ENCODE data around the gene NCKAP5. TPM values are rescaled to one million over a fixed set of nuclear protein-coding genes. Genes with fewer than 3 reads are reported as not detected.

Gene NCKAP5
- total and polyA plus RNA-seq, 9 of the 15 experiments (the other 6 are each of a cell fraction or from before 2014, with no cell fraction given), result not detected

DNA sequence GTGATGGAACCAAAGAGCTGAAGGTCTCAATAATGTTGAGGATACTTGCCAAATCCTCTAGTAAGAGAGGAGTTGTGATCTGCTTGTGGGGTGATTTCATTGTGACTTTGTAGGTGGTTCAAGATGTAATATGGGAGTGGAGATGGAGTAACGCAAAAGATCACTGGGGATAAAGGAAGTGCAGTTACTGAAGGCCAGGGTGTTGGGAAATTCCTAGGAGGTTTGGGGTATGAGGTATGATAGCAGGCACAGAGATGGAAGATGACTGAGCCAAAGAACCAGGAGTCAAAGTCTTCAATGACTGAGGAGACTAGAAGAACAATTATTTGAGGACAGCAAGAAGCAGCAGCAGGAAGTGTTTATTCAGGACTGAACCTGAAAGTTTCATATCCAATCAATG, 222.6 kb downstream of the NCKAP5 start:
- no peak overlapping the region for H3K4me3 ChIP-seq
- 0% methylated on average over 1 of the region's 1 CpG for WGBS (ENCODE audit: insufficient coverage, low coverage, missing lambda C conversion rate)
- H4K20me1 ChIP-seq (replicated peaks; ENCODE audit: control insufficient read depth, insufficient read depth, low read length), result no peaks in the 10 kb centered on the region
- no peaks in the 10 kb centered on the region for H3K27me3 ChIP-seq (ENCODE audit: control insufficient read depth in 2 of 2, insufficient read depth in 2 of 2, low read length in 2 of 2)
- H3K27ac ChIP-seq (ENCODE audit: extremely low read depth, low read depth, low read length), result no peak overlapping the region
- TF ChIP-seq ZNF224 (CRISPR knock-in tag; IDR thresholded peaks at IDR 0.05), result no peak
- TF ChIP-seq, protein P1, sequence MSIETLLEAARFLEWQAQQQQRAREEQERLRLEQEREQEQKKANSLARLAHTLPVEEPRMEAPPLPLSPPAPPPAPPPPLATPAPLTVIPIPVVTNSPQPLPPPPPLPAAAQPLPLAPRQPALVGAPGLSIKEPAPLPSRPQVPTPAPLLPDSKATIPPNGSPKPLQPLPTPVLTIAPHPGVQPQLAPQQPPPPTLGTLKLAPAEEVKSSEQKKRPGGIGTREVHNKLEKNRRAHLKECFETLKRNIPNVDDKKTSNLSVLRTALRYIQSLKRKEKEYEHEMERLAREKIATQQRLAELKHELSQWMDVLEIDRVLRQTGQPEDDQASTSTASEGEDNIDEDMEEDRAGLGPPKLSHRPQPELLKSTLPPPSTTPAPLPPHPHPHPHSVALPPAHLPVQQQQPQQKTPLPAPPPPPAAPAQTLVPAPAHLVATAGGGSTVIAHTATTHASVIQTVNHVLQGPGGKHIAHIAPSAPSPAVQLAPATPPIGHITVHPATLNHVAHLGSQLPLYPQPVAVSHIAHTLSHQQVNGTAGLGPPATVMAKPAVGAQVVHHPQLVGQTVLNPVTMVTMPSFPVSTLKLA (conservative IDR thresholded peaks at IDR 0.05), result no peak
- no peak for TF ChIP-seq HINFP (tag; conservative IDR thresholded peaks at IDR 0.05; ENCODE audit: low read depth)
- no peak for TF ChIP-seq KAT2B (IDR thresholded peaks at IDR 0.05; ENCODE audit: low read depth, low read length)
- no peak for TF ChIP-seq PML (IDR thresholded peaks at IDR 0.05; ENCODE audit: low read length)
- no peak for TF ChIP-seq EP300 (IDR thresholded peaks at IDR 0.05; ENCODE audit: low read length)
- ATAC-seq (no peak), DNase-seq (ENCODE audit: extremely low read depth in 1 of 4, low spot score in 3 of 4) (no peak), FAIRE-seq (no peak)
- CTCF ChIA-PET (ENCODE audit: low intra/inter-chr PET ratio), result no interaction called here
- H3K79me2 ChIP-seq (ENCODE audit: control insufficient read depth, insufficient read depth, low read length), result no peaks in the 10 kb centered on the region
- intact Hi-C loops (cut with micrococcal nuclease), result no loop called here
- H3K36me3 ChIP-seq (ENCODE audit: control insufficient read depth, insufficient read depth, low read length), result no peaks in the 10 kb centered on the region
- no peak overlapping the region for H3K9ac ChIP-seq (ENCODE audit: insufficient read depth in 1 of 2, low read depth in 2 of 2, low read length in 2 of 2)
- BruUV-seq (replicated peaks), result no TSS peak
- H2AFZ ChIP-seq (ENCODE audit: low read depth, low read length), result no peak overlapping the region
- H3K4me2 ChIP-seq (ENCODE audit: insufficient read depth, low read length), result no peak overlapping the region
- H3K9me1 ChIP-seq (ENCODE audit: control insufficient read depth, insufficient read depth, low read length), result no peaks in the 10 kb centered on the region
- H3K4me1 ChIP-seq (replicated peaks in 1 of 2; ENCODE audit: control insufficient read depth in 2 of 2, insufficient read depth in 2 of 2, low read length in 2 of 2), result no peaks in the 10 kb centered on the region
- POLR2A ChIA-PET, result no interaction called here
- H3K9me3 ChIP-seq (replicated peaks; ENCODE audit: control insufficient read depth, insufficient read depth, low read depth, low read length), result no peaks in the 10 kb centered on the region
- in situ Hi-C loops (cut with MboI), result no loop called here

Data from K562 (cell line).